CD4-positive, alpha-beta T cell treated with Interleukin-1 beta for 1 hour (primary cell): ENCODE measurements around the gene ZBTB16.
A peak's percentile ranks its signal among the peaks of the same experiment; 100 is the strongest.

Experiments used
- DNase-seq, 2 donors: peaks; one replicate each; pipeline ENCODE4 v3.0.0-alpha.2; 2020 to 2022

Gene ZBTB16, protein sequence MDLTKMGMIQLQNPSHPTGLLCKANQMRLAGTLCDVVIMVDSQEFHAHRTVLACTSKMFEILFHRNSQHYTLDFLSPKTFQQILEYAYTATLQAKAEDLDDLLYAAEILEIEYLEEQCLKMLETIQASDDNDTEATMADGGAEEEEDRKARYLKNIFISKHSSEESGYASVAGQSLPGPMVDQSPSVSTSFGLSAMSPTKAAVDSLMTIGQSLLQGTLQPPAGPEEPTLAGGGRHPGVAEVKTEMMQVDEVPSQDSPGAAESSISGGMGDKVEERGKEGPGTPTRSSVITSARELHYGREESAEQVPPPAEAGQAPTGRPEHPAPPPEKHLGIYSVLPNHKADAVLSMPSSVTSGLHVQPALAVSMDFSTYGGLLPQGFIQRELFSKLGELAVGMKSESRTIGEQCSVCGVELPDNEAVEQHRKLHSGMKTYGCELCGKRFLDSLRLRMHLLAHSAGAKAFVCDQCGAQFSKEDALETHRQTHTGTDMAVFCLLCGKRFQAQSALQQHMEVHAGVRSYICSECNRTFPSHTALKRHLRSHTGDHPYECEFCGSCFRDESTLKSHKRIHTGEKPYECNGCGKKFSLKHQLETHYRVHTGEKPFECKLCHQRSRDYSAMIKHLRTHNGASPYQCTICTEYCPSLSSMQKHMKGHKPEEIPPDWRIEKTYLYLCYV

GRCh38 chr11:114059278-114059983, at the start of gene ZBTB16:
Gene ZBTB16, plus strand, starts transcription at chr11:114059711. Its CDS starts 3,590 bp downstream, at chr11:114063301.
- peak; percentile 67 to 75 for DNase-seq

GRCh38 chr11:114010931-114011330, 48.6 kb upstream of the ZBTB16 start:
- no peak for DNase-seq

DNA sequence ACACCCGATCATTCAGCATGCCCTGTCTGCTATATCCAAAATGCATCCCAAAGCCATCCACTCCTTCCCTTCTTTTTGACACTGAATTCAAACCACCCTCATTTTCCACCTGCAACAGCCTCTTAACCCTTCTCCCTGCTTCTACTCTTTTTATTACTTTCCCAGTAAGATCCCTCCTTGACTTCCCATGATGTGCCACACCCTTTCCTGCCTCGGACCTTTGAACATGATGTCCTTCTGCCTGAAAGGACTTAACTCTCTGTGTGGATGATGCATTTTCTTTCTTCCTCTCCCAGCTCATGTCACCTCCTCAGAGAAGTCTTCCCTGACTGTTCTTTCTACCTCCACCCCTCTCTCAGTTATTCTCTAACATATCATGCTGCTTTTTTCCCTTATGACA, 48.1 kb upstream of the ZBTB16 start:
- DNase-seq, result no peak

DNA sequence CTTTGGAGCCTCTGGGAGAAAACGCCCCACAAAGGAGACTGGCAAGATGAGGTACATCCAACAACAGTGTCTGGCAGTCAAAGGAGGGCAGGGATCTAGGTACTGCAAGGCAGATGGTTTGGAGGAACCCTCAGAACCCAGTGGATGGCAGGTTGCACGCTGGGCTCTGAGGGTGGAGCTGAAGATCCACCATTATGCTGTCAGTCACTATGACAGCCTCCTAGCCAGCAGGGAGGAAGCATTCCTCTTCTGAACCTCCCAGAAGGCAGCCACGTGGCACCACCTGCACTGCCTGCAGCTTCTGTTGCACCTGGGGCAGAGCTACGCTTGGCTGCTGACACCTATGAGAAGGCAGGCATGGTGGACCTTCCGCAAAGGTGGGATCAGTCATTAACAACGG, 44.4 kb upstream of the ZBTB16 start:
- DNase-seq, result no peak

DNA sequence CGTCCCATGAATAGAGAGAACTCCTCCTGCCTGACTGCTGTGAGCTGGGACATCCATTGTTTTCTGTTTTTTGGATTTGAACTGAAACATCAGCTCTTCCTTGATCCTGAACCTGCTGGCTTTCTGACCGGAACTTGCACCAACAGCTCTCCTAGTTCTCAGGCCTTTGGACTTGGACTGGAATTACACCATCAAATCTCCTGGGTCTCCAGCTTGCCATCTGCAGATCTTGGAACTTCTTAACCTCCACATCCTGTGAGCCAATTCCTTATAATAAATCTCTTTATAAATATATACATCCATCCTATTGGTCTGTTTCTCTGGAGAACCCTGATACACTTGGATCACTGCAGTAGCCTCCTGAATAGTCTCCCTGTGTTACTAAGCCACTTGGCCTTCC, 42.5 kb upstream of the ZBTB16 start:
- DNase-seq, result no peak

GRCh38 chr11:114017723-114018122, 41.8 kb upstream of the ZBTB16 start:
- no peak for DNase-seq

- no peak for DNase-seq
These were observed 40.5 kb upstream of the ZBTB16 start for GRCh38 chr11:114019046-114019445.

DNA sequence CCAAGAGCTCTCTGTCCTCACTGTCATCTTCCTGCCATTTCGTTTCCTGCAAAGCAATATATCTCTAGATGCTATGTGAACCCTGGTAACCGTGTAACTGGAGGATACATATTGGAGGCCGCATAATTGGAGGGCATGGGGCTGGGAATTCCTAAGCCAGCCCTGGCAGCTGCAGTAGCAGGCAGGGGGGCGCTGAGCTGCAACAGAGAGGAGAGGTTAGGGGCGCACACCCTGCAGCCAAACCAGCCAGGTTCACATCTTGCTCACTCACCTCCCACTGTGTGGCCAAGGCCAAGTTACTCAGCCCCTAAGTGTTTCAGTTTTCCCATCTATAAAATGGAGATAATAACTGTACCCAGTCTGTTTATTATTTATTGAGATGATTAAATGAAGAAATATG, 39.9 kb upstream of the ZBTB16 start:
- no peak for DNase-seq

- no peak for DNase-seq
These were observed 34.1 kb upstream of the ZBTB16 start for GRCh38 chr11:114025329-114025907.

GRCh38 chr11:114026355-114026754, 33.2 kb upstream of the ZBTB16 start:
- peak; percentile 23 to 28 for DNase-seq

DNA sequence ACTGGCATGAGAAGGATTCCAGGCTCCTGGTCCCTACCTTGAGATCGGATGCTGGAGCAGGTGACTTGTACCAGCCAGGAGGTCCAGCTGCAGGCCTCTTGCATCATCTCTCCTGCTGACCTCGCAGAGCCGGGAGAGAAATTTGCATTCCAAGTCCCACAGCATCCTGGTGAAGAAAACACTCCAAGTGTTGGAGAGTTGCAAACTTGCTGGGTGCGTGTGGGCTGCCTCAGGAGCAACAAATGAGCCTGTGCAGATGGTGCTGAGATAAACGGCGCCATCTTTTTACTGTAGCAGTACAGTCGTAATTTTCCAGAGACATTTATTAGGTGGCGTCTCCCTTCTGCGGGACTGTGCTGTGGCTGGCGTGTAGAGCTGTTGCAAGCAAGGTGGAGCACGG, 32.1 kb upstream of the ZBTB16 start:
- no peak for DNase-seq

GRCh38 chr11:114027926-114028325, 31.6 kb upstream of the ZBTB16 start:
- DNase-seq, result no peak

- no peak for DNase-seq
These were observed 28.1 kb upstream of the ZBTB16 start for GRCh38 chr11:114031246-114031966.

DNA sequence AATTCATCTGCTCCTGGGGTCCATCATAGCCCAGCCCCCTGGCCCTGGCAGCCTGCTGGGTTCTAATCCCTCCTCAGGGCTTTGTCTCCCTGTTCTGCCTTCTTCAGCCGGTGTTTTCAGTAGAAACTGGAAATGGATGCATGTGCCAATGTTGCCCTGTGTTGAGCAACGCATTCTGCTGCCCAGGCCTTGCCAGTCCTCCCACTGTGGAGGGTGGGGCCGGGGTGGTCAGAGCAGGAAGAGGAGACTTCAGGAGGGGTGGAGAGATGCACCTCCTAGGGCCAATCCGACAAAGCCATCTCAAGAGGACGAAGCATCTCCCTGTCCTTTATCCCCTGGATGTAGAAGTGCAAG, 27.6 kb upstream of the ZBTB16 start:
- no peak for DNase-seq

DNA sequence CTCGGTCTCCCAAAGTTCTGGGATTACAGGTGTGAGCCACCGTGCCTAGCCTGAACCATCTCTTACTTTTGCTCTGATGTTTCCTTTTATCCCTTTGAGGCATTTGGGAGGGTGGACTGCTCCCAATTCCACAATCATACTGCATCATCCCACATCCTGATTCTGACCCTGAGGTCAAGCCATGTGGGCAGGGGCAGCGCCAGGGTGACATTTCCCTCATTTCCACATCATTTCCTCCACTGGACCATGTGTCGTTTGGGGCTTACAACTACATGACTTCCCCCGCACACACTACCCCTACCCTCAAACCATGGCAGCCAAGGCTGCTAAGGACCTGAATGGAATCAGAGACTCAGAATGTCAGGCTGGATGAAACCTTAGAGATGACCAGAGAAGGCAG, 26.4 kb upstream of the ZBTB16 start:
- no peak for DNase-seq

DNA sequence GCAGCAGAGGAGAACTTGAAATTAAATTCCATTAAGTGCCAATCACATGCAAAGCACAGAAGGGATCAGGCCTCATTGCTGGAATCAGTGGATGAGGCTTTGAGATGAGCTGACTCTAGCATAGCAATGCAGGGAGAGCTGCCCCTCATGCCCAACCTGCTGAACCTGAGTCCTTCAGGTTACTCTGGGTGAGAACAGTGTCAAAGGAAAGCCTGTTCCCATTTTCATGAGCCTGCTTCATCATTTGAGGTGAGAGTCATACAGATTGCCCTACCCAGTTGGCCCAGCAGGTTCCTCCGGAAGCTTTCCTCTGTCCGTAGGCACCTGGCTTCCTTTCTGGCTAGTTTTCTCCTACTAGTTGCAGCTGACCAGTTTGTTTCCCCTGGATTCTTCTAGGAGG, 25.9 kb upstream of the ZBTB16 start:
- DNase-seq, result no peak

DNA sequence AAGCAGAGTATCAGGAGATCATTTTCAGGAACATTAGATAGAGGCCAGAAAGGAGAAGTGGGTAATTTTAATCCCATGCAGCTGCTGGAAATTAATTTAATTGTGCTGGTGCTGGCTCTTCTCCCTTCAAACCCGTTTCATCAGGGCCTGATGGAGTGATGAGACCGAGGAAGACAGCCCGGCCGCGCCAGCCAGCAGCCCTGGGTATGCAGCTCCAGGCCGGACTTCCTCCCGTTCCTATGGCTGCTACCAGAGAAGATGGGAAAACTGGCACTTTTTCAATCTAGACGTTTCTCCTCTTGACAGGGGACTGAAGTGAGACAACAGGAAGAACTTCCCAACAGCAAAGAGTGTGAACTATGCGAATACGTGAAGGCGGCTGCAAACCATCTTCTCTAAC, 24.6 kb upstream of the ZBTB16 start:
- no peak for DNase-seq

GRCh38 chr11:114036147-114036811, 23.2 kb upstream of the ZBTB16 start:
- DNase-seq, result peak; percentile 55 to 71

DNA sequence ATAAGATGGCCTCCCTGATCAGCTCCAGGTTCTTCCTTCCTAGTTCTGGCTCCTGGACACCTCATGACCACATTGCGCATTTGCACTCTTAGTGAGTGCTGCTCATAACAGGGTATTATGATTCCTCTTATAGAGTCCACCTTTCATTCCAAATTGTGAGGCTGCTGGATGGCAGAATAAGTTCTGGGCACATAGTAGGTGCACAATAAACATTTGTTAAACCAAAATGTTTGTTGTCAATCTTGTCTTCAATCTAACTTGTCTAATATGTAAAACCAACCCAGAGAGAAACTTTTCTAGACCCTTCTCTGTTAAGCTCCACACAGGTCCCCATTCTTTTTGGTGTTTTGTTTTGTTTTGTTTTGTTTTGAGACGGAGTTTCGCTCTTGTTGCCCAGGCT, 22.6 kb upstream of the ZBTB16 start:
- no peak for DNase-seq

DNA sequence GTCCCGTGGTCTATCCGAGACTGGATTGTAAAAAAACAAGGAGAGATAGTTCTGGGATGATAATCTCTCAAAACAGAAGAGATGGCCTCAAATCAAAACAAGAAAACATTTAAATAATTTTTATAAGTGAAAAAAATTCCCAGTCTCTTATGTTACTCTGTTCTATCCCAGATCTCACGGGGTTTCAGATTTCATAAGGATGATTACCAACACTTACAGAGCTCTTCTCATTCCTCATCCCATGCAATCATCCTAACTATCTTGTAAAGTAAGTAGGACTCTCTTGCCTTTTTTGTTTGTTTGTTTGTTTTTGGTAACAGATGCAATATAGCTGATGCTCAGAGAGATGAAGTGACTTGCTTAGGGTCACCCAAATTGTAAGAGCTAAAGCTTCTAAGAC, 20.0 kb upstream of the ZBTB16 start:
- DNase-seq, result no peak

DNA sequence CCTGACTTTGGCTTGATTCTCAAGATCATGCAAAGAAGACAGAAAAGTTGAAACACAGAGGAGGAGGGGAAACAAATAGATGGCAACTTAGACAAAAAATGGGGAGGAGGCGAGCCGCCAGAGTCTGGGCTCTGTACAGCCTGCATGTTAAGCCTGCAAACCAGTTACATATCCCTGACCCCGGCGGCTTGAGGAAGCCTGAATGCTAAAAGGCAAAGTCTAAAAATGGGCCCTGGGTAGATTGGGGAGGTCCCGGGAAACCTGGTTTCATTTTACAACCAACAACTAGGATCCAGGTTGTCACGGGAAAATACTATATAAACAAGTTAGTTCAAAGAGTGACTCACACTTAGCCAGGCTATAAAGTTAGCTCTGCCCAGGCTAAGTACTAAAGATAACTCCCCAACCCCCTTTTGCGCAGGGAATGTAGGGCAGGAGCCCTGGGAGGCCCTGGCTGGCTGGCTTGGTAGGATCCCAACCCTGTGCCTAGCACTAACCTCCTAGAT, 18.8 kb upstream of the ZBTB16 start:
- DNase-seq, result no peak

DNA sequence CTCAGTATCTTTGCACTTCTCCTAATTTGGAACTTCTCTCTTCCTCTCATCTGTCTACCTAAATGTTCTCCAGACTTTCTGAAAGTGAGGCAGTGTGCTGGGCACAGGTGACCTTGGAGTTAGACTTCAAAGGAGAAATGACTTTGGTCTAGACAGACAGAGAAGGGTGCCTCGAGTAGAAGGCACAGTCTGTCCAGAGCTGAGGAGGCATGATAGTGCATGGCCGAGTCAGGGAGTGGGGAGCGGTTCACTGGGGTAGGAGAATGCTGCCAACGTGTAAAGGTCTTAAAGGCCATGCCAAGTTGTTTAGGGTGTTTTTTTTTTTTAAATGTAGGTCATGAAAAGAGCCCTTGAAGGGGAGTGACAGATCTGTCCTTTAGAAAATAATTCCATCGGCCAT, 17.3 kb upstream of the ZBTB16 start:
- DNase-seq, result no peak
